Smooth muscle cell (in vitro differentiated cells): ENCODE measurements around the gene OLIG2. TPM values are rescaled to one million over a fixed set of nuclear protein-coding genes. Genes with fewer than 3 reads are reported as not detected.

ENCODE experiments used
- DNase-seq: peaks from one replicate; lab custom pipeline; 2025; ENCODE audit not compliant: unreplicated experiment; lab: John Stamatoyannopoulos, UW
- H2AFZ ChIP-seq: fragments of 200-600 bp; sonication (generic); 2 replicates; pipeline ENCODE4 v1.6.0; 2016; ENCODE audit warnings: antibody characterized with exemption, low read depth, mild to moderate bottlenecking
- H3F3A ChIP-seq: fragments of 200-600 bp; sonication (generic); 2 replicates; pipeline ENCODE4 v1.6.0; 2017; ENCODE audit warnings: antibody characterized with exemption, low read depth
- H3K27ac ChIP-seq: fragments of 200-600 bp; sonication (generic); 2 replicates; pipeline ENCODE4 v1.5.1; 2016; ENCODE audit warnings: low read depth, mild to moderate bottlenecking
- H3K27me3 ChIP-seq: fragments of 200-600 bp; sonication (generic); 2 replicates; pipeline ENCODE4 v1.6.1; 2016; ENCODE audit warnings: low read depth, mild to moderate bottlenecking
- H3K36me3 ChIP-seq: fragments of 200-600 bp; sonication (generic); 2 replicates; pipeline ENCODE4 v1.5.1; 2016; ENCODE audit warnings: low read depth
- H3K4me1 ChIP-seq: fragments of 200-600 bp; sonication (generic); 2 replicates; pipeline ENCODE4 v1.5.1; 2016; ENCODE audit warnings: low read depth
- H3K4me2 ChIP-seq: fragments of 200-600 bp; sonication (generic); 2 replicates; pipeline ENCODE4 v1.6.0; 2016; ENCODE audit warnings: mild to moderate bottlenecking
- H3K4me3 ChIP-seq: fragments of 200-600 bp; sonication (generic); 2 replicates; pipeline ENCODE4 v1.5.1; 2016; ENCODE audit warnings: mild to moderate bottlenecking
- H3K79me2 ChIP-seq: fragments of 200-600 bp; sonication (generic); 2 replicates; pipeline ENCODE4 v1.6.0; 2016; ENCODE audit warnings: low read depth, mild to moderate bottlenecking
- H3K9ac ChIP-seq: fragments of 200-600 bp; sonication (generic); 2 replicates; pipeline ENCODE4 v1.6.0; 2016; ENCODE audit warnings: low read depth
- H3K9me3 ChIP-seq: fragments of 200-600 bp; sonication (generic); replicated peaks from 2 replicates; pipeline ENCODE4 v1.5.1; 2016; ENCODE audit warnings: low read depth
- H4K20me1 ChIP-seq: fragments of 200-600 bp; sonication (generic); 2 replicates; pipeline ENCODE4 v1.6.0; 2016; ENCODE audit warnings: low read depth
- CTCF ChIP-seq: fragments of 200-600 bp; sonication (generic); IDR thresholded peaks from 2 replicates; pipeline ENCODE4 v1.5.1; 2017; ENCODE audit warnings: borderline replicate concordance, mild to moderate bottlenecking, antibody characterized with exemption; ENCODE audit not compliant: insufficient read depth, poor library complexity, severe bottlenecking
- WGBS: methylation state at CpG from one replicate; pipeline ENCODE4 v1.1.7; 2016; ENCODE audit warnings: low lambda C conversion rate; 5-methylcytosine and 5-hydroxymethylcytosine counted together
- polyA plus RNA-seq: library from polyadenylated mRNA; unstranded; fragments of >200 nt; fragmentation: Nextera tagmentation; extraction: Ambion mirVana; gene quantifications from 2 replicates; pipeline ENCODE4 v1.2.1, GENCODE V29; 2016
- total RNA-seq: library from RNA; depleted of rRNA; stranded (reverse); fragments of >200 nt; gene quantifications from 2 replicates; pipeline ENCODE4 v1.2.3, GENCODE V29; 2014

OLIG2 gene
- total and polyA plus RNA-seq, 2 experiments from 2014 or later: not detected

- Histone ChIP-seq H3F3A (no peaks in the 10 kb centered on the region), H3K27ac (no peak overlapping the region), H3K4me3 (no peak overlapping the region), H3K36me3 (no peaks in the 10 kb centered on the region), H3K9me3 (no peaks in the 10 kb centered on the region), H3K27me3 (peaks cover 100% of the 10 kb centered on the region), H2AFZ (no peak overlapping the region), H3K4me2 (no peak overlapping the region), H3K79me2 (no peaks in the 10 kb centered on the region), H3K4me1 (peaks cover 11% of the 10 kb centered on the region), H3K9ac (no peak overlapping the region), H4K20me1 (no peaks in the 10 kb centered on the region)
- TF ChIP-seq CTCF: no peak
- no peak for DNase-seq
- WGBS: 4% methylated on average over 63 of the region's 85 CpGs
Observed at GRCh38 chr21:33027401-33028286, 1.9 kb downstream of the OLIG2 start.

GRCh38 chr21:33028287-33028670, 2.5 kb downstream of the OLIG2 start:
- Histone ChIP-seq H3K9me3 (no peaks in the 10 kb centered on the region), H3K27me3 (peaks cover 100% of the 10 kb centered on the region), H3K4me3 (no peak overlapping the region), H3K79me2 (no peaks in the 10 kb centered on the region), H3F3A (no peaks in the 10 kb centered on the region), H3K9ac (no peak overlapping the region), H2AFZ (no peak overlapping the region), H3K36me3 (no peaks in the 10 kb centered on the region), H3K27ac (no peak overlapping the region), H3K4me1 (peaks cover 6% of the 10 kb centered on the region), H3K4me2 (no peak overlapping the region), H4K20me1 (no peaks in the 10 kb centered on the region)
- no peak for TF ChIP-seq CTCF
- 16% methylated on average over 15 of the region's 15 CpGs for WGBS
- DNase-seq: no peak

GRCh38 chr21:33028773-33029384, 3.1 kb downstream of the OLIG2 start:
- Histone ChIP-seq H2AFZ (no peak overlapping the region), H3K27ac (no peak overlapping the region), H3F3A (no peaks in the 10 kb centered on the region), H3K27me3 (peaks cover 100% of the 10 kb centered on the region), H3K4me3 (no peak overlapping the region), H3K9me3 (no peaks in the 10 kb centered on the region), H3K36me3 (no peaks in the 10 kb centered on the region), H3K4me1 (peaks cover 3% of the 10 kb centered on the region), H4K20me1 (no peaks in the 10 kb centered on the region), H3K79me2 (no peaks in the 10 kb centered on the region), H3K9ac (no peak overlapping the region), H3K4me2 (peak overlapping the region; percentile 20)
- no peak for DNase-seq
- TF ChIP-seq CTCF: no peak
- 8% methylated on average over 28 of the region's 28 CpGs for WGBS
